GM06990 (cell line): ENCODE results near the gene CHIA.

ENCODE experiments used
- DNase-seq: peaks from one replicate; pipeline ENCODE4 v3.0.0-alpha.2; 2011; ENCODE audit not compliant: insufficient read length; ENCODE audit errors: extremely low read depth
- H3K27me3 ChIP-seq: replicated peaks from 2 replicates; pipeline ENCODE4 v1.6.0; 2011; ENCODE audit warnings: low read length; ENCODE audit not compliant: control insufficient read depth, insufficient read depth
- H3K36me3 ChIP-seq: 2 replicates; pipeline ENCODE4 v1.5.1; 2011; ENCODE audit warnings: low read length; ENCODE audit not compliant: control insufficient read depth, insufficient read depth
- H3K4me3 ChIP-seq: replicated peaks from 2 replicates; pipeline ENCODE4 v1.5.1; 2011; ENCODE audit warnings: low read depth, mild to moderate bottlenecking, control low read depth, low read length
- TF ChIP-seq, protein P1 (sequence below): IDR thresholded peaks from 2 replicates; pipeline ENCODE4 v1.5.1; 2011; ENCODE audit warnings: low read length, control low read depth, mild to moderate bottlenecking, inconsistent platforms; ENCODE audit not compliant: insufficient read depth, poor library complexity, severe bottlenecking

Gene CHIA

DNA sequence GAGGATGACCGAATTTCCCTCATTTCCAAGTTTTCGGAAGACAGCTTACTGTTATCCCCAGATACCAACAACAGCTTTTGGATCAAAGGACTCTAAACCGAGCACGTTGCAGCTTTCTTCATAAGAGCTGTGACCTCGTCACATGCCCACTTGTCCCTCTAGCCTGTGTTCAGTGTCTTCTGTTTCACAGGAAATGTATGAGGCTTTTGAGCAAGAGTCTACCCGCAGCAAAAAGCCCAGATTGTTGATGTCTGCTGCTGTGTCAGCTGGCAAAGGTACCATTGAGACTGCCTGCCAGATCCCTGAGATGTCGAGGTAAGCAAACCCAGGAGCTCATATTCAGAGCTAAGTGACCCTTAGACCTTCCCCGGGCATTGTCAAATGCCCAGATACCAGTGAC, 39.1 kb upstream of the CHIA start:
- H3K4me3 ChIP-seq = no peak overlapping the region
- TF ChIP-seq, protein P1, sequence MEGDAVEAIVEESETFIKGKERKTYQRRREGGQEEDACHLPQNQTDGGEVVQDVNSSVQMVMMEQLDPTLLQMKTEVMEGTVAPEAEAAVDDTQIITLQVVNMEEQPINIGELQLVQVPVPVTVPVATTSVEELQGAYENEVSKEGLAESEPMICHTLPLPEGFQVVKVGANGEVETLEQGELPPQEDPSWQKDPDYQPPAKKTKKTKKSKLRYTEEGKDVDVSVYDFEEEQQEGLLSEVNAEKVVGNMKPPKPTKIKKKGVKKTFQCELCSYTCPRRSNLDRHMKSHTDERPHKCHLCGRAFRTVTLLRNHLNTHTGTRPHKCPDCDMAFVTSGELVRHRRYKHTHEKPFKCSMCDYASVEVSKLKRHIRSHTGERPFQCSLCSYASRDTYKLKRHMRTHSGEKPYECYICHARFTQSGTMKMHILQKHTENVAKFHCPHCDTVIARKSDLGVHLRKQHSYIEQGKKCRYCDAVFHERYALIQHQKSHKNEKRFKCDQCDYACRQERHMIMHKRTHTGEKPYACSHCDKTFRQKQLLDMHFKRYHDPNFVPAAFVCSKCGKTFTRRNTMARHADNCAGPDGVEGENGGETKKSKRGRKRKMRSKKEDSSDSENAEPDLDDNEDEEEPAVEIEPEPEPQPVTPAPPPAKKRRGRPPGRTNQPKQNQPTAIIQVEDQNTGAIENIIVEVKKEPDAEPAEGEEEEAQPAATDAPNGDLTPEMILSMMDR = no peak
- DNase-seq = no peak
- H3K36me3 ChIP-seq = no peaks in the 10 kb centered on the region
- H3K27me3 ChIP-seq = no peaks in the 10 kb centered on the region

DNA sequence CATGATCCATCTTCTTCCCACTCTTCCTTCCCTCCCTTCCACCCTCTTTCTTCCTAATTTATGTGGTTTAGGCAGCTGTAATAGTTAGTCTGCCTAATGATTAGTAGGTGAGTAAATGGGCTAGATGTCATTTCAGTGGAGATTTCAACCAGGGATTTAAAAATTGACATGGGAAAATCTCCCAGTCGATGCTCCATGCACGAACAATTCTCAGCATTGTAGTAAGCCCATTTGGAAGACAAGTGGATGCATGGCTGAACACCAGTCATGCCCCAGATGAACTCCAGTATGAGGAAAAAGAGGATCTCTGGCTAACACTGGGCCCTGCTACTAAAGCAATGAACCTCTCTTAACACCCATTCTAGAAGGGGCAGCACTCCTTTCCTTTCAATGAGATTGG, 37.9 kb upstream of the CHIA start:
- no peak for DNase-seq

DNA sequence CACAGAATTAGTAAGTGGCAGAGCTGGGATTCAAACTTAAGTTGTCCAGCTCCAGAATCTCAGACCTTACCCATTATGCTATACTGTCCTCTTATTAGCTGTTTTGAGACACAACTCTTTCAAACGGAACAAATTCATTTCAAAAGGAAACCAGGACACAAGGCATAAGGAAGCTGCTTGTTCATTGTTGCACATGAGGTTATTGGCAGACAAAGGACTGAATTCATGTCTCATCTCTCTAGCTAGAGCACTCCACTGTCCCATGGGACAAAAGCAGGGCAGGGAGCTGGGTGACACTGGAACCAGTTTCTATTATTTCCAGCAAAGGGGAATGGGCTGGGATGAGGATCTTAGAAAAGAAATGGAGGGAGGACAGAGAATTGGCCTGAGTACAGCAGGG, 36.8 kb upstream of the CHIA start:
- TF ChIP-seq, protein P1 = no peak

More for the DNA sequence above, 37.9 kb upstream of the CHIA start:
- TF ChIP-seq, protein P1 = no peak
- H3K36me3 ChIP-seq = no peaks in the 10 kb centered on the region
- no peak overlapping the region for H3K4me3 ChIP-seq
- no peaks in the 10 kb centered on the region for H3K27me3 ChIP-seq

DNA sequence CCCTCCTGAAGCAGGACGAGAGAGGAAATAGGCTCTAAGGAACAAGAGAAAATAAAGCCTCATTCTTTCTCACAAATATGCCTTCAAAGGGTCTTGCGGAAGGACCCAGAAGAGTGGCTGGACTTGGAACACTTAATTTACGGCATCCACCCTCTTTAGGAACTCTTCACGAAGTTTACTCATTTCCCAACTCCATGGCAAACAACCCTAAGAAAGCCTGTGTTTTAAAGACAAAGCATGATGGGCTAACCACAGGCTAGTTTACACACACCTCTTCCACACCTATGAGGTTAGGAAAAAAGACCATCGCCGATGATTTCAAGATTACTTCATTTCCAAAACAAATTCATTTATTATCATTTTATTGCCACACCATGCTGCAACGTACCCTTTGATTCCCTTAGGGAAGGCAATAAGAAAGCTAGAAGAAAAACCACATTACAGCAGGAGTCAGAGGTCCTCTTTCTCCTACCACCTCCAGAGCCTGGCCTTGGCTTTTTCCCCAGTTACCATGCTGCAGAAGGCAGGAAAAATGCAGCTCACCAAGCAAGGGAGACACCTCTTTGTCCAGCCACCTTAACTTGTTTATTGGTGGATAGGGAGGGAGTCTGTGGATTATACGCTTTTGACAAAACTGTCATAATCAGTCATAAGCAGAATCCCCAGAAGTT, 33.5 kb upstream of the CHIA start:
- H3K4me3 ChIP-seq = no peak overlapping the region
- H3K36me3 ChIP-seq = no peaks in the 10 kb centered on the region
- TF ChIP-seq, protein P1 = no peak
- no peak for DNase-seq
- no peaks in the 10 kb centered on the region; the same call in 1 of the 2 replicates for H3K27me3 ChIP-seq

More for the DNA sequence above, 36.8 kb upstream of the CHIA start:
- Histone ChIP-seq H3K4me3 (no peak overlapping the region), H3K36me3 (no peaks in the 10 kb centered on the region), H3K27me3 (no peaks in the 10 kb centered on the region)
- DNase-seq = no peak

DNA sequence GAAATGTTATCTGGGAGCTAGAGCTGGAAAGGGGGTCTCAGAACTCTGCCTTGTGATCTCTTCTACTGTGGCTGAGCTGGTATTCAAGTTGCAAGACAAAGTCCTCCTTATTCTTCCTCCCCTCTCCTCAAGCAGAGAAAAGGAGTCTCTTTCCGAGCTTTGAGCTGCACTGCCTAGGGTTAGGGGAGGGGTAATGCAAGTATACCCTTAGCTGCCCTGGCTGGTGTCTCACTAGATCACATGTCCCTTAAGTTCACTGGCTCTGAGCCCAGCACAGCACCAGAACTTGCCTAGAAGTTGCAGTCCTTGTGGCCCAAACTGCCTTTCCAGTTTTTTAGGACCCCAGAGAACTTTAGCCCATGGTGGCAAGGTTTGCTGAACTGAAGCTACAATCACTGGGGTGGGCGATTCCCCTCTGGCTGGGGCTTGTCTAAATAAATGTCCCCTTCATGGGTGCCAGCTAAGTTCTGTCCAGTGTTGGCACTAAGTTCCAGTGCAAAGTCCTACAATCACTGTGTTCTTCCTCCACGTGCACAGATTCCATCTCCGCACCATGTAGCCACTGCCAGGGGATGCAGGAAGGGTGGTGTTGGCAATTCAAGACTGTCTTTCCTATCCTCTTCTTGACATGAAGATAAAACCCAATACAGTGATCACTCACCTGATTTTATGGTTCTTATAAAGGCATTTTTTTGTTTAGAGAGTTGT, 22.7 kb upstream of the CHIA start:
- TF ChIP-seq, protein P1 = no peak
- Histone ChIP-seq H3K36me3 (no peaks in the 10 kb centered on the region), H3K4me3 (no peak overlapping the region), H3K27me3 (no peaks in the 10 kb centered on the region)
- no peak for DNase-seq
